Neuron (in vitro differentiated cells): Measurements from ENCODE around the gene STAB1.

Experiments
- H2AFZ ChIP-seq: one replicate; pipeline ENCODE4 v1.6.1; 2013; ENCODE audit warnings: low read depth, mild to moderate bottlenecking, inconsistent platforms, low read length, moderate library complexity
- H3K27me3 ChIP-seq: one replicate; pipeline ENCODE4 v1.6.1; 2013; ENCODE audit warnings: low read length; ENCODE audit not compliant: insufficient read depth
- H3K36me3 ChIP-seq: one replicate; pipeline ENCODE4 v1.6.1; 2013; ENCODE audit warnings: low read length; ENCODE audit not compliant: insufficient read depth
- H3K4me1 ChIP-seq: one replicate; pipeline ENCODE4 v1.6.1; 2013; ENCODE audit warnings: low read length; ENCODE audit not compliant: insufficient read depth
- H3K4me3 ChIP-seq: 2 replicates; pipeline ENCODE4 v1.5.1; 2013; ENCODE audit warnings: mild to moderate bottlenecking, low read length, moderate library complexity
- H3K9me3 ChIP-seq: one replicate; pipeline ENCODE4 v1.6.1; 2013; ENCODE audit warnings: low read length

The STAB1 gene

DNA sequence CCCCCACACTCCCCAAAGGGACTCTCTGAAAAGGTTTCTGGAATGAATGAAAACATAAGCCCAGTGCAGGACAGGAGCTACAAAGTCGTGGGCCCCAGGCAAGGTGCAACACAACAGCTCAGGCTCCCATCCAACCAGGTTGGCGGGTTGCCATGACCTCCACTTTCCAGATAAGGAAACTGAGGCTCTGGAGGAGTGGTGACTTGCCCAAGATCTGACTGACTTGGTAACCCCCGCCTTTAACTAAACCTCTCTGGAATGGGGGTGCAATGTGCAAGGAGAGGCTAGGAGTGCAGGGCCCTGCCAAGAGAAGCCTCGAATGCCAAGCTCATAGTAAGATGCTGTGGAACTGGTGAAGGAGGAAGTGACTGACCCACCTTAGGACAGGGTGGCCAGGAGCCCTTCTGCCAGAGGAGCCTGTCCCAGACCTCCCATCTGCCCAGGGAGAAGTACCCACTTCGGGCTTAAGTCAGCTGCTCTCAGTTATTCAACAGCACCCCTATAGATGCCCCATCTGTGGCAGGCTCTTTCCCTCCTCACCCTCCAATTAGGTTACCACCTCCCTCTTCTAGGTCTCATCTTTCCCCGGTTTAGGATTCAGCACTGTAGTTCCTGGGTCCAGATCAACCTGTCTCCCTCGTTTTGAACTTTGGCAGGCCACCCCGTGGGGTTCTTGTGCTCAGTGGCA, 40.7 kb upstream of the STAB1 start:
- peaks cover 30% of the 10 kb centered on the region for H3K4me1 ChIP-seq
- H2AFZ ChIP-seq = peak overlapping the region; percentile 90
- peaks cover 5% of the 10 kb centered on the region for H3K27me3 ChIP-seq
- H3K4me3 ChIP-seq = no peak overlapping the region
- H3K9me3 ChIP-seq = no peaks in the 10 kb centered on the region
- peaks cover 23% of the 10 kb centered on the region for H3K36me3 ChIP-seq

DNA sequence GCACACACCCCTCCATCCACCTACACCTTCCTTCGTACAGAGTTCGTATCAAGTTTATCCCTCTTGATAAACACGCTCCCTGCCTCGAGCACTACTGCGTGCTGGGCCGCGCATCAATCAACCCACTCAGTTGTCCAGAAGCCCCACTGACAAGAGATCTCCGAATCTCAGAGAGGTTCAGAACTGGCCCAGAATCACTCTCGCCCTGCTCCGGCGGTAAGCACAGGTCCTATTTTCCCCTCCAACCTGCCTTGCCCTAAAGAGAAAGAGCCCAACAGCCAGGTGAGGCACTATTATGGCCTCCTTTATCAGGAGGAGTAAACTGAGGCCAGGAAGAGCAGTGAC, 40.2 kb upstream of the STAB1 start:
- Histone ChIP-seq H3K36me3 (peaks cover 23% of the 10 kb centered on the region), H3K4me3 (peak overlapping the region; percentile 80), H3K4me1 (peaks cover 30% of the 10 kb centered on the region), H3K9me3 (no peaks in the 10 kb centered on the region), H2AFZ (peak overlapping the region; percentile 90), H3K27me3 (peaks cover 5% of the 10 kb centered on the region)

DNA sequence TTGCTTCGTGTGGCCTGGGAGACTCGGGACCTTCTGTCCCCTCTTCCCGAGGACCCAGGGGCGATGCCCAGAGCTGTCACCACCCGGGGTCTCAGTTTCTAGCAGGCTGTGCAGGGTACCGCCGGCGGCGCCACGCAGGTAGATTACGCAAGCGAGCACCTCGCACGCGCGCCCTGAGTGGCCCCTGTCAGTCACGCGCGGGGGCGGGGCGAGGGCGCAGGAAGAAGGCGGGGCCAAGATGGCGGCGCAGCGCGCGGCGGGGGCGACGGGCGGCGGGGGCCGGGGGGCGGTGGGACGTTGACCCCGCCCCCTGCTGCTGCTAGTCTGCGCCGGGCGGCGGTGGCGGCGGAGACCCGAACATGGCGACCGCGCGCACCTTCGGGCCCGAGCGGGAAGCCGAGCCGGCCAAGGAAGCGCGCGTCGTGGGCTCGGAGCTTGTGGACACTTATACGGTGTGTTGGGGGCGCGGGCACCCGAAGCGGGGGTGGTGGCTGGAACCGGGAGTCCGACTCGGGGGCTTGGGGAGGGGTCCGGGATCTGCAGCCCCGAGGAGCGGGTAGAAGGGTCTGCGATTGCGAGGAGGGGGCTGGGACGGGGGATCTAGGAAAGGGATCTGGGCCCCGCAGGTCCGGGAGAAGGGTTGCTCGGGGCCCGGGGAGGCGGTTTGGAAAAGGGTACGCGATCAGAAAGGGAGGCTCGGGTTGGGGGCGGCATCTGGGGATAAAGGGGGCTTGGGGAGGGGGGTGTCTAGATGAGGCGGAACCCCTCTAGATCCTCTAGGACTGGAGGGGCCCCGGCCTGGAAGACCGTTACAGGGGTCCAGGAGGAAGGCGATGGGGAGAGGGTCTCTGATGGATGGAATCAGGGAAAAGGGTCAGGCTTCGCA, 39.6 kb upstream of the STAB1 start, which contains the start of gene NISCH:
TSS of gene NISCH (plus strand) at position 322 of the 886 bp plus-strand sequence. CDS start at position 360, 38 bp downstream.
- H3K9me3 ChIP-seq = no peaks in the 10 kb centered on the region
- peaks cover 2% of the 10 kb centered on the region for H3K27me3 ChIP-seq
- H3K4me1 ChIP-seq = peaks cover 30% of the 10 kb centered on the region
- H3K36me3 ChIP-seq = peaks cover 29% of the 10 kb centered on the region
- H3K4me3 ChIP-seq = peak within 1 kb of the TSS; percentile 80
- peak within 1 kb of the TSS; percentile 90 for H2AFZ ChIP-seq

DNA sequence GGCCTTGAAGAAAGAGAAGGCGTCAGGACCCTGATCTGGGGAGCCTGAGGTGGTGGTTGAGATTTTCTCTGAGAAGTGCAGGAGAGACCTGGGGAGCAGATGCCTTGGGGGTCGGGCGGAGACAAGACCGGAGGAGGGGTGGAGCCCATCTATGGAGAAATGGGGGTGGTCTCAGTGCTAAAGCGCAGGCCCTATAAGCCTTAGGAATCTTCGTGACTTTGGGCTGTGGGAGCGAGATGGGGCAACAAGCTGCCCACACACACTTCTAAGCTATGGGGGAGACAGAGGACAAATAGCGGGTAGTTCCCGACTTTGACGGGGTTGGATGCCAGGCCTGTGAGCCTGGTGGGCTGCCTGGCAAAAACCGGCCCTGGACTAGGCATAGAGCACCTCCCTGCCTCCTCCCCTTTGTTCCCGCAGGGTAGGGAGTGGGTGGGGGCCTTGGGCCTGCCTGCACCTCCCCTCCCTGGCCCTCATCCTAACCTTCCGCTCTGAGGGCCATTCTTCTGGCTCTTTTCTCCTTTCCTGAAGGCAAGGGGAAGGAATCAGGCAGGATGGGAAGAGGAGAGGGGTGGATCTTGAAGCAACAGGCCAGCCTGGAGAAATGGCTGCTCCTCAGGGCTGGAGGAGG, 38.9 kb upstream of the STAB1 start:
- Histone ChIP-seq H3K4me3 (peak overlapping the region; percentile 80), H3K27me3 (no peaks in the 10 kb centered on the region), H3K9me3 (no peaks in the 10 kb centered on the region), H2AFZ (no peak overlapping the region), H3K4me1 (peaks cover 30% of the 10 kb centered on the region), H3K36me3 (peaks cover 36% of the 10 kb centered on the region)

DNA sequence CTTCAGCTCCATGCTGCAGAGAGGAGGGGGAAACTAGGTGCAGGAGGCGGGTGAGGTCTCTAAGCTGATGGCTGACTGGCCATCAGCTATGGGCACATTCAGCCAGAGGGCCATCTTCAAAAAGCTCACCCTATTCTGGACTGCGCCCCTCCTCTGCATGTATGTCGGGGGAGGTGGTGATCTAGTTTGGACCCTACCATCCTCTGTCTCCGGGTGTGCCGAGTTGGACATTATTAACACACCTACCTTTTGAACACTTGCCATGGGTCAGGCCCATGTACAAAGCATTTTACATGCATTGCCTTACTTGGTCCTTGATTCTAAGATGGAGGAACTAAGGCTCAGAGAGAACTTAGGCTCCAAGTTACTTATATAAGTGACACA, 38.3 kb upstream of the STAB1 start:
- Histone ChIP-seq H3K4me3 (peak overlapping the region; percentile 80), H3K4me1 (peaks cover 30% of the 10 kb centered on the region), H3K9me3 (no peaks in the 10 kb centered on the region), H3K36me3 (peaks cover 38% of the 10 kb centered on the region), H2AFZ (no peak overlapping the region), H3K27me3 (no peaks in the 10 kb centered on the region)

DNA sequence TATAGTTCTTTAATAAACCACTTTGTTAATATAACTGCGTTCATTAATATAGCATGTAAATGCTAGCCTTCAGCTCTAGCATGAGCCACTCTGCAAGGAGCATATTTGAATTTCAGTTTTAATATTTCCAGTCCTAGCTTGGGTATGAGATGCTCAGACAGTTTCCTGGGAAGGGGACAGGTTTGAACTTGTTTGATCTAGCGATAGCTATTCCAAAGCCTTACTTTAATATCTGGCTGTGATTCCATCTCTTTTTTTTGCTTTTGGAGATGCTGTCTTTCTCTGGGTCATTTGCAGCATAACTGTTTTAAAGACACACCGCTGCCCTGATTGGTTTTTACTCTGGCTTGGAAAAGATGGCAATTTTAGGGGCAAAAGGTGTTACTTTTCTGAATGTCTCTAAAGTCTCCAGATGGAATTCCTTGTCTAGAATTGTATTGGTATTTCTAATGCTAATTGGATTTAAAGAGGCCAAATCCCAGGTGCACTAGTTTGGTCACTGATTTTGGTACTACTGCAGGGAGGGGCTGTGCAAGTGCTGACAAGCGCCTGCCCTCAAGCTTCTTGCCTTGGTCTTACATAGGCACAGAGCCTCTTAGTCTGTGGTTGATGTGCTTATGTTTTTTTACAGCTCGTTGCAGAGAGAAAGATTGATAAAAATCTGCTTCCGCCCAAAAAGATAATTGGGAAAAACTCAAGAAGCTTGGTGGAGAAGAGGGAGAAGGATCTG, 36.9 kb upstream of the STAB1 start:
- Histone ChIP-seq H2AFZ (no peak overlapping the region), H3K4me3 (no peak overlapping the region), H3K36me3 (peaks cover 50% of the 10 kb centered on the region), H3K9me3 (no peaks in the 10 kb centered on the region), H3K4me1 (peaks cover 28% of the 10 kb centered on the region), H3K27me3 (no peaks in the 10 kb centered on the region)

DNA sequence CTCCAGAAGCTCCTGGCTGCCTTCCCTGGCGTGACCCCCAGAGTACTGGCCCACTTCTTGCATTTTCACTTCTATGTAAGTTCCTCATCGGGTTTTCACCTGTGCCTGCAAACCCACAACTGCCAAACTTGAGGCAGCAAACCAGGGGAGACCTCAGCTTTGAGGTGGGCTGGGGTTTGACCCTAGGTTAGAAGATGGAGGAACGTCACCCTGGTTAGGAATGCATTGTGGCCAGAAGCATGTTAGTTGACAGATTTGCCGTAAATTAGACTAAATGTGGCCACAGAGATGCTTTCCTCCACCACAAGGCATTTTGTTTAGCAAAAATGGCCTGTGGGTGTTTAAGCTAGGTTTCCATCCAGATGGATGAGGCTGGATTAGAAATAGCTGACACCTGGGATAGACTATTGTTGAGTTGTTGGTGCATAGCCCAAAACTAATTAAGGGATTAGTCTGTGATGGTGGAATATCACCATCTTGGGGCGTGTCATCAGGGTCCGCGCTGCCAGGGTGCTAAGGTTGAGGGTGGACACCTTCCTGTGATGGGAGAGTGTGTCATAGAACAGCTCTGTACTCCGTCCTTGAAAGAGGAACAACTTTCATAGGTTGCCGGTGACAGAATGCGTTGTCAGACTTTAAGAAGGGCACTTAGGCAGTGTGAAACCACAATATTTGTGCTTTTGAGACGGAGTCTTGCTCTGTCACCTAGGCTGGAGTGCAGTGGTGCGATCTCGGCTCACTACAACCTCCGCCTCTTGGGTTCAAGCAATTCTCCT, 36.2 kb upstream of the STAB1 start:
- no peak overlapping the region for H3K4me3 ChIP-seq
- no peaks in the 10 kb centered on the region for H3K27me3 ChIP-seq
- H3K9me3 ChIP-seq = no peaks in the 10 kb centered on the region
- H2AFZ ChIP-seq = no peak overlapping the region
- H3K4me1 ChIP-seq = peaks cover 21% of the 10 kb centered on the region
- peaks cover 54% of the 10 kb centered on the region for H3K36me3 ChIP-seq

DNA sequence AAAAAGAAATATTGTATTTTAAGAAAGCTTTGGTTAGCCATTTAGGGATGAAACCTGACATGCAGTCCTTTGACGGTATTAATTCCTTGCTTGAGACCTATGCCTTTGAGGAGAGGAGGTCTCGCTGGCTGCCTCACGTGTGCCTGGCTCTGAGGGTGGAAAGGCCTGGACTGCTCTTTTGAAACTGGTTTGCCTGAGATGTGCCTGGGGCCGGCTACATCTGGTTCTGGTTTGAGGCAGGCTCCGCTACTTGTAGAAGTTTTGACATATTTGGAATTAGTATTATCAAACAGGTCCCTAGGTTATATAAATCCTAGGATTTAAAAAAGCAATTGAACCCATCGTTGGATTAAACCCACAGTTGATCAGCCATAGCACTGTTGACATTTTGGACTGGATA, 33.3 kb upstream of the STAB1 start:
- H3K27me3 ChIP-seq = no peaks in the 10 kb centered on the region
- peaks cover 74% of the 10 kb centered on the region for H3K36me3 ChIP-seq
- no peaks in the 10 kb centered on the region for H3K9me3 ChIP-seq
- H3K4me1 ChIP-seq = peaks cover 9% of the 10 kb centered on the region
- H3K4me3 ChIP-seq = no peak overlapping the region
- H2AFZ ChIP-seq = no peak overlapping the region

DNA sequence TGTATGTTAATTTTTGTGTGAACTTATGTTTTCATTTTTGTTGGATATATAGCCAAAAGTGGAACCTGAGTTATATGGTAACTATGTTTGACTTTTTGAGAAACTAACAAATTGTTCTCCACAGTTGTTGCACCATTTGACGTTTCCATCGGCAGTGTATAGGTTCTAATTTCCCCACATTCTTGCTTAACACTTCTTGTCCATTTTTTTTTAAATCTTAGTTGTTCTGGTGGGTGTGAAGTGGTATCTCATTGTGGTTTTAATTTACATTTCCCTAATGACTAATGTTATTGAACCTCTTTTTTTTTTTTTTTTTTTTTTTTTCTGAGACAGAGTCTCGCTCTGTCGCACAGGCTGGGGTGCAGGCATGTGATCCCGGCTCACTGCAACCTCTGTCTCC, 31.7 kb upstream of the STAB1 start:
- no peaks in the 10 kb centered on the region for H3K9me3 ChIP-seq
- no peak overlapping the region for H3K4me3 ChIP-seq
- no peak overlapping the region for H2AFZ ChIP-seq
- no peaks in the 10 kb centered on the region for H3K4me1 ChIP-seq
- peaks cover 68% of the 10 kb centered on the region for H3K36me3 ChIP-seq
- no peaks in the 10 kb centered on the region for H3K27me3 ChIP-seq

DNA sequence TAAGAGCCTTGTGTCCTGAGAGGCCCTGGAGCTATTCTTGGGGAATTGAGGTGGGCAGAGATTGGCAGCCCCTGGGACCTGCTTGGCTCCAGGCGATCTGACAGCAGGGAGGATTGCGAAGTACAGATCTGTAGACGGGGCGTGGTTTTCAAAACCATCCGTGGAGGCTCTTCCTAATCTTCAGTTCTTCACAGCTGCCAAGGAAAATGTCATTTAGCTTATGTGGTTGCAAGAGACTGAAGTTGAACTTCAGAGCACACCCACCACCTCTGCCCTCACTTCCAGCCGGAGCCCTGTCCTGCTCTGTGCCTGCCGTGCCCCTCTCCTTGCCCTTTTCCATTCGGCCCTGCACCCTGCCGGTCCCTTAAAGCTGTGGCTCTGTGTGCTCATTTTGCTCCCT, 26.8 kb upstream of the STAB1 start:
- no peaks in the 10 kb centered on the region for H3K9me3 ChIP-seq

DNA sequence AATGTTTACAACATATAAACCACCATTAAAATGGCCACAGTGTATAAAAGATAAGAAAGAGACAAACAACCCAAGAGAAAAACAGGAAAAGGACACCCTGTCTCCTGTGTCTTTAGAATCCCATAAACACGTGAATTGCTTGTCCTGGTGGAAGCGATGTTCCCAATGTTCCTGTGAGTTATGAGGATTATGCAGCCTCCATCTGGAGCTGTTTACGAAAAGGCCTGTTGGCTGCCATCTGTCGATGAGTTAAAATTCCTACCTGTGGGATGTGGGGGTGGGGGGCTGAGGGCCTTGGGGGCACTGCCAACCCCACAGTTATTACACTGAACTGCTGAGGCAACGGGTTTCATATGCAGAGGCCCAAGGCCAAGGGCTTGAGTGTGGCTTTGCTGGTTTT, 26.1 kb upstream of the STAB1 start:
- no peaks in the 10 kb centered on the region for H3K27me3 ChIP-seq
- H3K4me3 ChIP-seq = no peak overlapping the region
- peaks cover 69% of the 10 kb centered on the region for H3K36me3 ChIP-seq
- no peak overlapping the region for H2AFZ ChIP-seq
- no peaks in the 10 kb centered on the region for H3K9me3 ChIP-seq
- H3K4me1 ChIP-seq = no peaks in the 10 kb centered on the region

More for the DNA sequence above, 26.8 kb upstream of the STAB1 start:
- H3K27me3 ChIP-seq = no peaks in the 10 kb centered on the region
- peaks cover 64% of the 10 kb centered on the region for H3K36me3 ChIP-seq
- no peak overlapping the region for H3K4me3 ChIP-seq
- H2AFZ ChIP-seq = no peak overlapping the region
- no peaks in the 10 kb centered on the region for H3K4me1 ChIP-seq

DNA sequence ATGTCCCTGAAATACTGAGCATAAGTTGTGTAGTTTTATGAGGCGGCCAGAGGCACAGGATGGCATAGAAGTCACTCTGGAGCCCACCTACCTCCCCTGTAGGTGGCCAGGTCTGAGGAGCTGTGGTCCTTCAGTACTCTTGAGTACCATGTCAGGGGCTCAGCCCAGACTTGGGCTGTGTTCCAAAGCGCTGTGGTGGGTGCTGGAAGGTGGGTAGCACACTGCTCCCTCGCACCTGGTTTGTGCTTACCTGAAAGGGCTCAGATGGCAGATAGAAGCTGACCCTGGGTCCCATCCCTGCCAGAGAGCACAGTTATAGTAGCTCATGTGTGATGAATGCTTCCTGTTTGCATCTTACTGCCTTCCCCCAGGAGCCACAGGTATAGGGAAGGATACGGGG, 24.2 kb upstream of the STAB1 start:
- Histone ChIP-seq H3K27me3 (no peaks in the 10 kb centered on the region), H3K4me1 (no peaks in the 10 kb centered on the region), H3K36me3 (peaks cover 70% of the 10 kb centered on the region), H3K9me3 (no peaks in the 10 kb centered on the region), H3K4me3 (no peak overlapping the region), H2AFZ (no peak overlapping the region)
